Measurements from ENCODE around the gene PAXX. TPM values are rescaled to one million over a fixed set of nuclear protein-coding genes. Genes with fewer than 3 reads are reported as not detected.
A peak's percentile ranks its signal among the peaks of the same experiment; 100 is the strongest.

The PAXX gene
- total RNA-seq, 1 experiment from 2014 or later = 89.0 TPM

DNA sequence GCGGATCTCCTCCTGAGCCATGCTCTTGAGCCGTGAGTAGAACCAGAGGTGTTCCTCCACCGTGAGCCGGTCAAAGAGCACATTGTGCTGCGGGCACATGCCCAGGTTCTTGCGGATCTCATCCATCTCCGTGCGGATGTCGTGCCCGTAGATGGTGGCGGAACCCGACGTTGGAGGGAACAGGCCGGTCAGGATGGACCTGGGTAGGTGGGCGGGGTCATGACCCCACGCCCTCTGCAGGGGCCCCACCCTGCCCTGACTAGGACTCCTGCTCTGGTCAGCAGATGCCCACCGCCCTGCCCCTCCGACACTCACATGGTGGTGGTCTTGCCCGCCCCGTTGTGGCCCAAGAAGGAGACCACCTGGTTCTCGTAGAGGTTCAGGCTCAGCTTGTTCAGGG is 23.8 kb downstream of the PAXX start:
- H2AFZ ChIP-seq (ENCODE audit: low read depth, low read length, poor library complexity, severe bottlenecking) = no peak overlapping the region
- no peaks in the 10 kb centered on the region for H3K9me3 ChIP-seq (ENCODE audit: control insufficient read depth in 1 of 2, insufficient read depth in 1 of 2, low read depth in 1 of 2, low read length in 2 of 2)
- H4K20me1 ChIP-seq (ENCODE audit: insufficient read depth) = no peaks in the 10 kb centered on the region
- H3K4me3 ChIP-seq (replicated peaks in 1 of 2; ENCODE audit: low read depth in 1 of 2, low read length in 2 of 2) = no peak overlapping the region
- ChIA-PET RAD21 (ENCODE audit: low non-redundant PET in 1 of 2, low total read pairs in 2 of 2, uncharacterized antibody in 2 of 2, unreplicated experiment in 2 of 2) (no interaction called here), CTCF (no interaction called here), POLR2A (no interaction called here)
- H3K27ac ChIP-seq (ENCODE audit: low read depth, low read length) = no peak overlapping the region
- intact Hi-C loops (cut with micrococcal nuclease) = no loop called here
- no peak overlapping the region for H3K9ac ChIP-seq (ENCODE audit: low read length)
- H3K9me2 ChIP-seq (ENCODE audit: insufficient read depth) = no peaks in the 10 kb centered on the region
- no peak for DNase-seq (ENCODE audit: low read depth, low spot score)
- H3K79me2 ChIP-seq (ENCODE audit: insufficient read depth, low read length) = no peaks in the 10 kb centered on the region
- no peak for ATAC-seq
- no peaks in the 10 kb centered on the region for H3K27me3 ChIP-seq (ENCODE audit: insufficient read depth, low read length)
- no TSS peak for BruUV-seq (replicated peaks)
- no peaks in the 10 kb centered on the region for H3K4me1 ChIP-seq (ENCODE audit: control insufficient read depth in 1 of 2, insufficient read depth in 2 of 2, low read length in 2 of 2)
- no peak for TF ChIP-seq TCF7L2 (IDR thresholded peaks at IDR 0.05; ENCODE audit: borderline replicate concordance, extremely low read depth, insufficient read depth, insufficient read length)
- TF ChIP-seq RAD21 (IDR thresholded peaks at IDR 0.05; ENCODE audit: low read depth) = no peak
- no peak for TF ChIP-seq EZH2phosphoT487 (IDR thresholded peaks at IDR 0.05; ENCODE audit: borderline replicate concordance)
- H3K36me3 ChIP-seq (ENCODE audit: control insufficient read depth in 1 of 2, insufficient read depth in 2 of 2, low read length in 2 of 2) = peaks cover 20 to 33% of the 10 kb centered on the region in 2 experiments; a peak in 3 of 4 replicates
- H3K4me2 ChIP-seq (ENCODE audit: low read length) = no peak overlapping the region

DNA sequence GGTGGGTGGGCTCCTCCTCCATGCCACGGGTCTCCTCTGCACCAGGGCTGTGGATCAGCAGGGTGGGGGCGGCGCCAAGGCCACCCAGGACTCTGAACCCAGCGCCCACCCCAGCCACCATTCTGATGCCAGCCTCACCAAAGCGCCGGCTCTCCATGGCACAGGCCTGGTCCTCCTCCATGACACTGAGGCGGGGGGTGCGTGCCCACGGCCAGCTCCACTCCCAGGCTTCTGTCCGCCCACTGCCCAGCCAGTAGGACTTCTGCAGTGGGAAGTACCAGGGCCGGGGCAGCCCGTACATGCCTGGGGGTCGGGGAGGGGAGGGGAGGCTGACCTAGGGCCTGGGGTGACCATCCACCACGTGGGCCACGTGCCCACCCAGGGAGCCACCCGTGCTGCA is 24.2 kb downstream of the PAXX start:
- Histone ChIP-seq H3K9me2 (ENCODE audit: insufficient read depth) (no peaks in the 10 kb centered on the region), H3K27me3 (ENCODE audit: insufficient read depth, low read length) (no peaks in the 10 kb centered on the region), H2AFZ (ENCODE audit: low read depth, low read length, poor library complexity, severe bottlenecking) (no peak overlapping the region), H3K4me1 (ENCODE audit: control insufficient read depth in 1 of 2, insufficient read depth in 2 of 2, low read length in 2 of 2) (no peaks in the 10 kb centered on the region), H3K27ac (ENCODE audit: low read depth, low read length) (no peak overlapping the region), H3K36me3 (ENCODE audit: control insufficient read depth in 1 of 2, insufficient read depth in 2 of 2, low read length in 2 of 2) (peaks cover 22 to 28% of the 10 kb centered on the region in 2 experiments; a peak in 3 of 4 replicates), H4K20me1 (ENCODE audit: insufficient read depth) (no peaks in the 10 kb centered on the region), H3K9ac (ENCODE audit: low read length) (no peak overlapping the region), H3K4me2 (ENCODE audit: low read length) (no peak overlapping the region), H3K79me2 (ENCODE audit: insufficient read depth, low read length) (no peaks in the 10 kb centered on the region), H3K9me3 (ENCODE audit: control insufficient read depth in 1 of 2, insufficient read depth in 1 of 2, low read depth in 1 of 2, low read length in 2 of 2) (no peaks in the 10 kb centered on the region), H3K4me3 (replicated peaks in 1 of 2; ENCODE audit: low read depth in 1 of 2, low read length in 2 of 2) (no peak overlapping the region)
- TSS peak; percentile 18 for BruUV-seq (replicated peaks)
- no peak for TF ChIP-seq CTCF (IDR thresholded peaks at IDR 0.05 in 2 of 3, conservative IDR thresholded peaks at IDR 0.05 in 1 of 3; ENCODE audit: borderline replicate concordance in 1 of 3, insufficient read depth in 1 of 3, low read depth in 2 of 3, low read length in 2 of 3)
- TF ChIP-seq EZH2 (IDR thresholded peaks at IDR 0.05) = no peak
- TF ChIP-seq TCF7L2 (IDR thresholded peaks at IDR 0.05; ENCODE audit: borderline replicate concordance, extremely low read depth, insufficient read depth, insufficient read length) = no peak
- TF ChIP-seq SIN3A (IDR thresholded peaks at IDR 0.05; ENCODE audit: low read depth) = no peak
- TF ChIP-seq ZFX (IDR thresholded peaks at IDR 0.05) = no peak
- no peak for TF ChIP-seq EGR1 (IDR thresholded peaks at IDR 0.05; ENCODE audit: low read depth)
- no peak for TF ChIP-seq CBX3 (IDR thresholded peaks at IDR 0.05; ENCODE audit: low read depth)
- no peak for TF ChIP-seq POLR2A (IDR thresholded peaks at IDR 0.05; ENCODE audit: borderline replicate concordance, extremely low read depth, insufficient read depth, insufficient read length)
- TF ChIP-seq, protein P1, sequence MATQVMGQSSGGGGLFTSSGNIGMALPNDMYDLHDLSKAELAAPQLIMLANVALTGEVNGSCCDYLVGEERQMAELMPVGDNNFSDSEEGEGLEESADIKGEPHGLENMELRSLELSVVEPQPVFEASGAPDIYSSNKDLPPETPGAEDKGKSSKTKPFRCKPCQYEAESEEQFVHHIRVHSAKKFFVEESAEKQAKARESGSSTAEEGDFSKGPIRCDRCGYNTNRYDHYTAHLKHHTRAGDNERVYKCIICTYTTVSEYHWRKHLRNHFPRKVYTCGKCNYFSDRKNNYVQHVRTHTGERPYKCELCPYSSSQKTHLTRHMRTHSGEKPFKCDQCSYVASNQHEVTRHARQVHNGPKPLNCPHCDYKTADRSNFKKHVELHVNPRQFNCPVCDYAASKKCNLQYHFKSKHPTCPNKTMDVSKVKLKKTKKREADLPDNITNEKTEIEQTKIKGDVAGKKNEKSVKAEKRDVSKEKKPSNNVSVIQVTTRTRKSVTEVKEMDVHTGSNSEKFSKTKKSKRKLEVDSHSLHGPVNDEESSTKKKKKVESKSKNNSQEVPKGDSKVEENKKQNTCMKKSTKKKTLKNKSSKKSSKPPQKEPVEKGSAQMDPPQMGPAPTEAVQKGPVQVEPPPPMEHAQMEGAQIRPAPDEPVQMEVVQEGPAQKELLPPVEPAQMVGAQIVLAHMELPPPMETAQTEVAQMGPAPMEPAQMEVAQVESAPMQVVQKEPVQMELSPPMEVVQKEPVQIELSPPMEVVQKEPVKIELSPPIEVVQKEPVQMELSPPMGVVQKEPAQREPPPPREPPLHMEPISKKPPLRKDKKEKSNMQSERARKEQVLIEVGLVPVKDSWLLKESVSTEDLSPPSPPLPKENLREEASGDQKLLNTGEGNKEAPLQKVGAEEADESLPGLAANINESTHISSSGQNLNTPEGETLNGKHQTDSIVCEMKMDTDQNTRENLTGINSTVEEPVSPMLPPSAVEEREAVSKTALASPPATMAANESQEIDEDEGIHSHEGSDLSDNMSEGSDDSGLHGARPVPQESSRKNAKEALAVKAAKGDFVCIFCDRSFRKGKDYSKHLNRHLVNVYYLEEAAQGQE (IDR thresholded peaks at IDR 0.05; ENCODE audit: low read depth) = no peak
- no peak for ATAC-seq
- ChIA-PET POLR2A (no interaction called here), CTCF (interaction anchor here (1.2 kb wide), 1 partner anchor 13 kb away, joined by 4 read pairs; no protein-coding TSS in a partner anchor), RAD21 (ENCODE audit: low non-redundant PET in 1 of 2, low total read pairs in 2 of 2, uncharacterized antibody in 2 of 2, unreplicated experiment in 2 of 2) (no interaction called here)
- intact Hi-C loops (cut with micrococcal nuclease) = no loop called here
- no peak for DNase-seq (ENCODE audit: low read depth, low spot score)

Data from HCT116 (cell line).